Measurements from ENCODE around the gene OR7G3.

DNA sequence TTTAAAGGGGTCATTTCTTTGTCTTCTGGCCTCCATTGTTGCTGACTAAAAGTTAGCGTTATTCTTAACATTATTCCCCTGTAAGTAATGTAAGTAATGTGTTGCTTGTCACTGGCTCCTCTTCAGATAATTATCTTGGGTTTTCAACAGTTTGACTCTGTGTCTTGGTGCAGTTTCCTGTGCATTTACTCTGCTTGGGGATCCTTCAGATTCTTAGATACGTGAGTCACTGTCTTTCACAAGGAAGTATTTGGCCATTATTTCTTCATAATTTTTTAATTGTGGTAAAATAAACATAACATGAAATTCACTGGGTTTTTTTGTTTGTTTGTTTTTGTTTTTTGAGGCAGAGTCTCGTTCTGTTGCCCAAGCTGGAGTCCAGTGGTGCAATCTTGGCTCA, 38.5 kb upstream of the OR7G3 start:
- TF ChIP-seq, protein P1, sequence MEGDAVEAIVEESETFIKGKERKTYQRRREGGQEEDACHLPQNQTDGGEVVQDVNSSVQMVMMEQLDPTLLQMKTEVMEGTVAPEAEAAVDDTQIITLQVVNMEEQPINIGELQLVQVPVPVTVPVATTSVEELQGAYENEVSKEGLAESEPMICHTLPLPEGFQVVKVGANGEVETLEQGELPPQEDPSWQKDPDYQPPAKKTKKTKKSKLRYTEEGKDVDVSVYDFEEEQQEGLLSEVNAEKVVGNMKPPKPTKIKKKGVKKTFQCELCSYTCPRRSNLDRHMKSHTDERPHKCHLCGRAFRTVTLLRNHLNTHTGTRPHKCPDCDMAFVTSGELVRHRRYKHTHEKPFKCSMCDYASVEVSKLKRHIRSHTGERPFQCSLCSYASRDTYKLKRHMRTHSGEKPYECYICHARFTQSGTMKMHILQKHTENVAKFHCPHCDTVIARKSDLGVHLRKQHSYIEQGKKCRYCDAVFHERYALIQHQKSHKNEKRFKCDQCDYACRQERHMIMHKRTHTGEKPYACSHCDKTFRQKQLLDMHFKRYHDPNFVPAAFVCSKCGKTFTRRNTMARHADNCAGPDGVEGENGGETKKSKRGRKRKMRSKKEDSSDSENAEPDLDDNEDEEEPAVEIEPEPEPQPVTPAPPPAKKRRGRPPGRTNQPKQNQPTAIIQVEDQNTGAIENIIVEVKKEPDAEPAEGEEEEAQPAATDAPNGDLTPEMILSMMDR (IDR thresholded peaks at IDR 0.05; ENCODE audit: low read length): no peak
- TF ChIP-seq EZH2 (IDR thresholded peaks at IDR 0.05; ENCODE audit: borderline replicate concordance, low read length): no peak

Data from OCI-LY1 (cell line).